Measurements from ENCODE around the gene IQSEC3.

IQSEC3 gene

DNA sequence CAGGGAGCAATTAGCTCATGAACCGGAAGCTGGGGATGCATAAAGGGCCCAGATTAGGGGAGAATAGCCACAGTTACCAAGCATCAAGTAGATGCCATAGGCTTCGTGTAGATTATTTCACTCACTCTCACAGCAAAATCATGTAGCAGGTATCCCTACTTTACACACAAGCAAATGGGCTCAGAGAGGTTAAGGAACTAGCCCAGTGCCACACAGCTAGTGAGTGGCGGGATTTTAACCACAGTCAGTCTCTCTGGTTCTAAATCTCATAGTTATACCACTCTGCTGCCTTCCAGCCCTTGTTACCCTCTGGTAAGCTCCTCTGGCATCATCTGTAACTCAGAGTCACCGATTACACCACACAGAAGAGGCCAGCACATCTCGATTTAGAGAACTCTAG is 49.0 kb downstream of the IQSEC3 start:
- no peak overlapping the region for H3K4me3 ChIP-seq (replicated peaks; ENCODE audit: low read depth, low read length)
- TF ChIP-seq, protein P1, sequence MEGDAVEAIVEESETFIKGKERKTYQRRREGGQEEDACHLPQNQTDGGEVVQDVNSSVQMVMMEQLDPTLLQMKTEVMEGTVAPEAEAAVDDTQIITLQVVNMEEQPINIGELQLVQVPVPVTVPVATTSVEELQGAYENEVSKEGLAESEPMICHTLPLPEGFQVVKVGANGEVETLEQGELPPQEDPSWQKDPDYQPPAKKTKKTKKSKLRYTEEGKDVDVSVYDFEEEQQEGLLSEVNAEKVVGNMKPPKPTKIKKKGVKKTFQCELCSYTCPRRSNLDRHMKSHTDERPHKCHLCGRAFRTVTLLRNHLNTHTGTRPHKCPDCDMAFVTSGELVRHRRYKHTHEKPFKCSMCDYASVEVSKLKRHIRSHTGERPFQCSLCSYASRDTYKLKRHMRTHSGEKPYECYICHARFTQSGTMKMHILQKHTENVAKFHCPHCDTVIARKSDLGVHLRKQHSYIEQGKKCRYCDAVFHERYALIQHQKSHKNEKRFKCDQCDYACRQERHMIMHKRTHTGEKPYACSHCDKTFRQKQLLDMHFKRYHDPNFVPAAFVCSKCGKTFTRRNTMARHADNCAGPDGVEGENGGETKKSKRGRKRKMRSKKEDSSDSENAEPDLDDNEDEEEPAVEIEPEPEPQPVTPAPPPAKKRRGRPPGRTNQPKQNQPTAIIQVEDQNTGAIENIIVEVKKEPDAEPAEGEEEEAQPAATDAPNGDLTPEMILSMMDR (IDR thresholded peaks at IDR 0.05; ENCODE audit: low read length, missing control alignments) = no peak
- no peak for DNase-seq (ENCODE audit: low read depth)

DNA sequence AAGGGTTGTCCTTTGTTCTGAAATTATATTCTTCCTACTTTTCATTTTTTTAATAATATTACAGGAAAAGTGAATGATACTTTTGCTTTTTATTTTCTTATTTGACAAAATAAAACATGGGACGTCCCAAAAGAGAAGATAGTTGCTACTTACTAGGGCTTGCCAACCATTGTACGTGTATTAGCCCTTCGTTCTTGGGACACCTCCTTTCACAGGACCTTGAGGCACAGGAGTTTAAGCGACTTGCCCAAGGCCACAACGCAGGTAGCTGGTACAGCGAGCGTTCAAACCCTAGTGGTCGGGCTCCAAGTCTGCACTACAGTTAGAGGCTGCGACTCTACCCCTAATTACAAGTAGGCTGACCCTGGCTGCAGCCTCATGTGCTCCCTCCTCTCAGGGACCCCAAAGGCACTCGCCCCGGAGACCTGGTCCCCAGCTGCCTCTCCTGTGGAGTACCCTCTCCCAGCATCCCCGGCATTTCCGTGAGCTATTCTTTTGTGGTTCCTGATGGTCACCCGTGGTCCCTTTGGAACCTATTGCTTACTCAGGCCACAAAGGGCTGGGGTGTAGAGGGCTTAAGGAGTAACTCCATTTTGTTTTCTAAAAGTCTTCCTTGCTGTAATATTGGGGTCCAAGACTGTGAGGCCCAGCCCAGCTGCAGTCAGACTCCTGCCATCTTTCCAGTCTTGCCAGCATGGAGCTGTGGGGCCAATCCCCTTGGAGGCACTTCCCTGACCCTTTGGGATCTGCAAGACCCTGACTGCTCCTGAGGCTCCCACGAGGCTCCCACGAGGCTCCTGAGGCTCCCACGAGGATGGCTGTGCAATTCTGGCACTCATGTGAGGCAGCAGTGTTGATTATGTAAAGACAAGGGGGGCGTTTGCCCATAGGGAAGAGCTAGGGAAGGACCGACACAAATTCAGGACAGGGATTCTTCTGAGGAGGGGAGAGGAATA is 49.7 kb downstream of the IQSEC3 start:
- TF ChIP-seq, protein P1 (IDR thresholded peaks at IDR 0.05; ENCODE audit: low read length, missing control alignments) = no peak
- no peak overlapping the region for H3K4me3 ChIP-seq (replicated peaks; ENCODE audit: low read depth, low read length)
- DNase-seq (ENCODE audit: low read depth) = no peak

DNA sequence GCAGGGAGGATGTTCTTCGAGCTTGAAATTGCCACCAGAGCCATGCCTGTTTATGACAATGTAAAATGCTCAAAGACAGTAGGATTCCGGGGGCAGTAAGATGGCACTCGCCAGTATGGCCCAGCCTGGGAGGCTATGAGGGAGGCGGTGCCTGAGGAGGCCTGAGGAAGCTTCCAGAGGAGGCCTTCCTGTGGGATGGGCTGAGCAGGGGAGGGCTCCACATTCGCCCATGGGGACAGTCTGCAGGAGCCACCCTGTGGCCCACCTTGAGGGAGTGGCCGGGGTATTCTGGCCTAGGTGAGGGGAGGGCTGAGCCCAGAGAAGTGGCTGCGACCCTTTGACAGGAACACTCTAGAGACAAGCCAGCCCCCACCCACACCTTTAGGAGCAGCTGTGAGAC is 50.7 kb downstream of the IQSEC3 start:
- no peak for DNase-seq (ENCODE audit: low read depth)
- TF ChIP-seq, protein P1 (IDR thresholded peaks at IDR 0.05; ENCODE audit: low read length, missing control alignments) = no peak
- no peak overlapping the region for H3K4me3 ChIP-seq (replicated peaks; ENCODE audit: low read depth, low read length)

DNA sequence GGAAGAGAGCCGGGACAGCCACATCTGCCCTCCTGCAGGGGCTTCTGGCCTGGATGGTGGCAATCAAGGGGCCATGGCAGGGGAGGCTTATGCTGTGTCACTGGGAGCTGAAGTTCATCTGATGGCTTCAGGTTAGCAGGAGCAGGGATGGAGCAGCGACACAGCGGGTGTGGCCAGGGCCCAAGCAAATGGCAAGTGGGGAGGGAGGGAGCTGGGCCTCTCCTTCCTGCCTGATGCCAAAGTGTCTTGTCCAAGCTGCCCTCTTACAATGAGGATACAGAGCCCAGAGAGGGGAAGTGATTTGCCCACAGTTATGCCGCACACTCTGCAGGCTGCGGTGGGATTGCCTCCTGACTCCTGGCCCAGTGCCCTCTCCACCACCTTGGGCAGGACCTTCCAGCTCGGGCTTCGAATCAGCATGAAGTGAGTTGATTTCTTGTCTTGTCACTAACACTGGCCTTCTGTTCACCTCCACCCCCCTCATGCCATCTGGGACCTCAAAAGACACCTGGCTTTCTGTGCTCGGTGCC is 51.3 kb downstream of the IQSEC3 start:
- no peak for DNase-seq (ENCODE audit: low read depth)
- H3K4me3 ChIP-seq (replicated peaks; ENCODE audit: low read depth, low read length) = no peak overlapping the region
- TF ChIP-seq, protein P1 (IDR thresholded peaks at IDR 0.05; ENCODE audit: low read length, missing control alignments) = no peak

DNA sequence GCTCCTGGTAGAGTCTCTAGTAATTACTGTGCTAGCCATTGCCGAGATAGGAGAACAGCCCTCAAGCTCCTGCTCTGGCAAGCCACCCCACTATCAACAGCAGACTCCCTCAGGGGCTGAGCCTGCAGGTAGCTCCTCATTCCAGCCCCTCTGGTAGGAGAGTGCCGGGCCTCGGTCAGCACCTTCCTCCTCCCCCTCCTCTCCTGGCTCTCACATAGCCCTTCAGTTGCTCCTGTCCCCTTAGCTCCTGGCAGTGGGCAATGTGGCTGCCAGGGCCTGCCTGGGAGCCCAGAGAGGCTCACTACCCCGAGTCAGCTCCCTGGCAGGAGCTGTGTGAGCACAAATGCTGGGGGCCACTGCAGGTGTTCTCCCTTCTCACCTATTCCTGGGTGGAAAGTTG is 52.0 kb downstream of the IQSEC3 start:
- H3K4me3 ChIP-seq (replicated peaks; ENCODE audit: low read depth, low read length) = no peak overlapping the region
- TF ChIP-seq, protein P1 (IDR thresholded peaks at IDR 0.05; ENCODE audit: low read length, missing control alignments) = no peak
- no peak for DNase-seq (ENCODE audit: low read depth)

DNA sequence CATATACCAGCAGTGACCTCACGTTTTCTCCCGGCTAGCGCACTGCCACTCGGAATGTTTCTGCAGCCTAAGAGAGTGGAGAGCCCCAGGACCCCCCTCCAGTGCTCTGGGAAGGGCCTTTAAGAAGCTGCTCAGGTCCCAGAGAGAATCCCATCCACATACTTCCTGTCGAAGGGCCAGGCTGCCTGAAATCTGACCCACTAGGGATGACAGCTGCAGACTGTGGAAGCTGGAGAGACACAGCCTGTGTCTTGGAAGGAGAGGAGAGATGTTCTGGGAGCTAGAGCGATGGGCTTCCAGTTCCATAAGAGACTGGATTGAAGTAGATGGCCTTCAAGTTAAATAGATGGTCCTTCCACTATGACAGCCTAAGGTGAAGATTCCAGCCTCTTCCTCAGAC is 54.4 kb downstream of the IQSEC3 start:
- no peak overlapping the region for H3K4me3 ChIP-seq (replicated peaks; ENCODE audit: low read depth, low read length)
- DNase-seq (ENCODE audit: low read depth) = no peak
- TF ChIP-seq, protein P1 (IDR thresholded peaks at IDR 0.05; ENCODE audit: low read length, missing control alignments) = no peak
